ENCODE results near the gene CRTAP.
"Not testable (repeated sequence)": the region's sequence is repeated elsewhere in the genome, so short reads cannot be mapped to it uniquely, and the experiment has no call there.

Gene CRTAP

DNA sequence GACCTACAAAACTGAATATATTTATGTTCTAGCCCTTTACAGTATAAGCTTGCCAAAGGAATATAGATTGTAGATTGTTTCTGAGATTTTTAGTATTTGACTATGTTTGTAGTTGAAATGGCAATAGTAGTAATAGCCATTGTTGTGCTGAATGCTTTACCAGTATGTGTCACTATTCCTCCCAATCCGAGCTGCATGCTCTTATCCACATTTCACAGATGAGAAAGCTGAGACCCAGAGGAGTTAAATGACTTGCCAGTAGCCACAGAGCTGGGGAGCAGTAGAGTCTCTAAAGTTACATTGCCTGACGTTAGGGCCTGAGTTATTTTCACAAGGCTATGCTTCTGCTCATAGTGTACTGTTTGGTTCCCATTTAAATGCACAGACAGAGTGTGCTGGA lies 13.6 kb upstream of the CRTAP start:
- no peak for DNase-seq

DNA sequence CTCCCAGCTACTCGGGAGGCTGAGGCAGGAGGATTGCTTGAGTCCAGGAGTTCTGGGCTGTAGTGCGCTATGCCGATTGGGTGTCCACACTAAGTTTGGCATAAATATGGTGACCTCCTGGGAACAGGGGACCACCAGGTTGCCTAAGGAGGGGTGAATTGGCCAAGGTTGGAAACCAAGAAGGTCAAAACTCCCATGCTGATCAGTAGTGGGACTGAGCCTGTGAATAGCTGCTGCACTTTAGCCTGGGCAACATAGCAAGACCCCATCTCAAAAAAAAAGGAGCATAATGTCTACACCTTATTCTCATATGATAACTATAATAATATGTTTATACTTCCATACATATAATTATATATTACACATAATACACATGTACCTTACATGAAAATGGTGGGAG lies 10.8 kb upstream of the CRTAP start:
- DNase-seq = no peak

DNA sequence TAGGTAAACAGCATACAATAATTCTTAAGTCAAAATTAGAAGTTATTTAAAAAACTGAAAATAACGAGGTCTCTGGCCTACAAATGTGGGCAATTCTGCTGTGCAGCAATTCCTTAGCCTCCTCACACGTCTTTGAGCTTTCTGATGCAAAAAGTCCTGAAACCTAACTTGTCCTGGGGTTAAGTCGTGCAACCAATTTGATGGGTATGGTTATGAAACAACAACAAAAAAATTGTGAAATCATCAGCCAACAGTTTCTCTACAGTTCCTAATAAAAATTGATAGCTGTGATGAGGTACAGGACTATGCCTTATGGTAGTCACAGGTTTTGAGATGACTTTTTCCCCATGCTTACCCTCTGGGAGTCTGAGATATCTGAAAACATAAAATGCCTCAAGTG lies 10.3 kb upstream of the CRTAP start:
- no peak for DNase-seq

DNA sequence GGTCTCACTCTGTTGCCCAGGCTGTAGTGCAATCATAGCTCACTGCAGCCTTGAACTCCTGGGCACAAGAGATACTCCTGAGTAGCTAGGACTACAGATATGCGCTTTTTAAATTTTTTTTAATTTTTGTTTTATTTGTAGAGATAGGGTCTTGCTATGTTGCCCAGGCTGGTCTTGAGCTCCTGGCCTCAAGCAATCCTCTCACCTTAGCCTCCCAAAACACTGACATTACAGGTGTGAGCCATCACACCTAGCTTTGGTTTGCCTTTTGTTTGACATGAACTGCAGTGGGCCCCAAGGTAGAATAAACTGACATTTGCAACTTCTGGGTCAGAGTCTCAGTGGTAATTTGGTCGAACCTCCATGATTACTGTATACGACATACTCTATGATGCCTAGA lies 9.0 kb upstream of the CRTAP start:
- DNase-seq = no peak

DNA sequence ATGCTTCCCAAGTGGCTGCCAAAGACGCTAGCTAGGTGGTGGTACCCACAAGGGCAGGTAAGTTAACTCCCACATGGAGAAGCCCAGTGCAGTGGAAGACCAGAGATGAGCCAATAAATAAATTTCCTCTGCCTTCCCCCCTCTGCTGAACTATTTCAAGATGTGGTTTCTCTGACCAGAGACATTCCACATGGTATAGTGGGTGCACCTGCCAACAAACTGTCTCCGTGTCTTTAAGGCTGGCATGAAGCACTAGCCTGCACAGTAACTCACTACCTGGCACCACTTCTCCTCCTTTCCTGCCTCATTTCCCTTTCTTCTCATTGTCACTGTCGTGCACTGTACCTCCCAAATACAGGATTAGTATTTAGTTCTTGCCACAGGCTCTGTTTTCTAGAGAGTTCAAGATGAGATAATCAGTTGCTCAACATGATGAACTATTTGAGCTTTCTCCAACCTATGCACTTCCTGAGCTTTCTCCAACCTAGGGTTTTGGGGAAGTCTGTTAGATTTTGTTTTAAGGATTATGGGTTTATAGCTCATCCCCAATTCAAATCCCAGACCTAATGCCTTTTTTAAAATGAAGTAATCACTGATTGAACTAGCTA lies 8.4 kb upstream of the CRTAP start:
- DNase-seq = no peak

DNA sequence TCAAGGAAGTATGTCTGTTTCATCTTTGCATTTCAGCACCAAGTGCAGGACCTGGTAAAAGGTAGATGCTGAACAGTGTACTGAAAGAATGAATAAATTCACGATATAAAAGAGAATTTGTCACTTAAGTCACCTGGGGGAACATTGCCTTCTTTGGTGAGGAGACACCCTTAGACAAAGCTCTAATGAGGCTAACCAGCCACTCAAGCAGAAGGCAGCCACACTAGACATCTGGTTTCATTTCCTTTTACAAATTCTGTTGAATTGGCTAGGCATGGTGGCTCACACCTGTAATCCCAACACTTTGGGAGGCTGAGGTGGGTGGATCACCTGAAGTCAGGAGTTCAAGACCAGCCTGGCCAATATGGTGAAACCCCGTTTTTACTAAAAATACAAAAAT lies 7.0 kb upstream of the CRTAP start:
- peak in 1 of 2 donors; percentile 23 for DNase-seq

DNA sequence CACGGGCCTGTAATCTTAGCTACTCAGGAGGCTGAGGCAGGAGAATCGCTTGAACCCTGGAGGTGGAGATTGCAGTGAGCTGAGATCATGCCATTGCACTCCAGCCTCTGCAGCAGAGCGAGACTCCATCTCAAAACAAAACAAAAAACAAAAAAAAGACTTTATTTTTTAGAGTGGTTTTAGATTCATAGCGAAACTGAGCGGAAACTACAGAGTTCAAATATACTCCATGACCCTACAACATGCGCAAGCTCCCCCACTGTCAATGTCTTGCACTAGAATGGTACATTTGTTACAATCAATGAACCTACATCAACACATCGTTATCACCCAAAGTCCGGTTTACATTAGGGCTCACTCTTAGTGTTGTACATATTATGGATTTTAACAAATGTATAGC lies 2.2 kb upstream of the CRTAP start:
- DNase-seq = no peak

DNA sequence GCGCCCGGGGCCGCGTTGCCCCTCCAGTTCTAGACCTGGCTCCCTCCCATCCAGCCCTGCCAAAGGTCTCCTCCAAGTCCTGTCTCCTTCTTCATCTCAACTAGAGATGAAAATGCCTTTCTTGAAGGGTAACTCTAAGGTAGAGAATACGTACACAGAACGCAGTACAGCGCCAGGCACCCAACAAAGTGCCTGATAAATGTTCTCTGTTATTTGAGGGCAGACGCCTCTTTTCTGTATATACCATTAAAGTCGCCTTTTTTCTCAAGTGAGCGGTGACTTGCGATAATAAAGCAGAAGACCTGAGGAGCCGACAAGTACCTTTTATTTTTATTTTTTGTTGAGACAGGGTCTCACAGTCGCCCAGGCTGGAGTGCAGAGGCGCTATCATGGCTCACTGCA lies 809 bp downstream of the CRTAP start:
- no peak for DNase-seq

DNA sequence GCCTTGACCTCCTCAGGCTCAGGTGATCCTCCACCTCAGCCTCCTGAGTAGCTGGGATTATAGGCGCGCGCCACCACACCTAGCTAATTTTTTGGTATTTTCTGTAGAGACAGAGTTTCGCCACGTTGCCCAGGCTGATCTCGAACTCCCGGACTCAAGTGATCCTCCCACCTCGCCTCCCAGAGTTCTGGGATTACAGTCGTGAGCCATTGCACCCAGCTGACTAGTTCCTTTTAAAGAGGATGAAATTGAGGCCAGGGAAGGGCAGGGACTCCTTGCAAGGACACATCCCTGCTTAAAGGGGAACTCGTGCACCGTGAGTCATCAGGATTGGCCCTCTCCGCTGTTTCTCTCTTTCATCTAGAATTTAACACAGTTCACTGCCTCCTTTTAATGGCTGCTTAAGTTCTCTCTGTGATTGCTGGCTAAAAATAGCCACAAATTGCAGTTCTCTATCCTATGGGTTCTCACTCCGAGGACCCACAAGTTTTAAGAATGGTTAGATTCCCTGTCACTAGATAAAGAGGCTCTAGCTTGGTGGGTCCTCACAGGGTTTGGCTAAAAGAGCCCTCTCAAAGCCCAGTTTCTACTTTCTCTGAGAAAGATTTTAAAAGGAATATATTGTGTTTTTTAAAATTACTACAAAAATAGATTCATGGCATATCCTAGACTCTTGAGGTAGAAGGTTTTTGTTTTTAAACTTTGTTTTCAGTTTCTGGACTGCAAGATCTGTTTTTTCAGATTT lies 1.4 kb downstream of the CRTAP start:
- DNase-seq = peak in 1 of 2 donors; percentile 70

DNA sequence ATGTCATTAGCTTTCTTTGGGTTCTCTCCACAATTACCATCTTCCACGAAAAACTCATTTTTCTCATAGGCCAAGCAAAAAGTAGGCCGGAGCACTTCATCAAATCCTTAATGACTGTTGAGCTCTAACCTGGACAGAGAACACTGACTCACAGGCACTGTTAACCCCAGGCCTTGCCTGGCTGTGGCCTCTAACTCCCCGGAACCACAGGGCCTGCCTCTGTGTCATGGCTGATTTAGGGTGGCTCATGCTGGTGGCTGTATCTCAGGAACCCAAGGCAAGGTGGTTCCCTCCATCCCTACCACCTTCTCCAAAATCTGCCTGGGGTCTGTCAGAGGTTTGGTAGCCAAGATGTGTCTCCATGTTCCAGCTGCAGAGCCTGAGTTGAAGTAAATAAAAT lies 3.6 kb downstream of the CRTAP start:
- DNase-seq = no peak

DNA sequence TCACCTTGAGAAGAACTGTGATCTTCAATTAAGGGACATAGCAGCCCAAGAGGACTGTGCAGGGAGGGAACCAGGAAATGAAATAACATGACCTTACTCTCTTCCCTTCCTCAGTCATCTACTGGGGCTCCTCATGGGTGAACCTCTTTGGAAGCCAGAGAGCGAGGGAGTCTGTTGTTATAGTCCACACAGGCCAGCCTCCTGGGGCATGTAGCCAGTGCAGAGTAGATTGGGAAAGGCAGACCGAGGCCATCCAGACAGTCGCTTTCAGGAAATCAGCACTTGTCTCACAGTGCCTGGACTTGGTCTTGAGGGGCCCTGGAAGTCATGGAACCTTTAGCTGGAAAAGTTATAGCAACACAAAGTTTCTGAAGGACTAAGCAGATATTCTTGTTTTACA lies 6.1 kb downstream of the CRTAP start:
- no peak for DNase-seq

DNA sequence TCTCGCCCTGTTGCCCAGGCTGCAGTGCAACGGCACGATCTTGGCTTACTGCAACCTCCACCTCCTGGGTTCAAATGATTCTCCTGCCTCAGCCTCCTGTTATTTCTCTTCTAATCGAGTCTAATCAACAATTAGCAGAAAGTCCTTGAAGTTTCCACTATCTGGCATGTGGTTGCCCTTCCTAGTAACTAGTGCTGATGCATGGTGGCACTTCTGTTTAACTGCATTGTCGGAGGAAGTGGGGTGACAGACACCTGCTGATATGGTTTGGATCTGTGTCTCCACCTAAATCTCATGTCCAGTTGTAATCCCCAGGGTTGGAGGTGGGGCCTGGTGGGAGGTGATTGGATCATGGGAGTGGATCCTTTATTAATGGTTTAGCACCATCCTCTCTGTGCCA lies 9.2 kb downstream of the CRTAP start:
- no peak for DNase-seq

DNA sequence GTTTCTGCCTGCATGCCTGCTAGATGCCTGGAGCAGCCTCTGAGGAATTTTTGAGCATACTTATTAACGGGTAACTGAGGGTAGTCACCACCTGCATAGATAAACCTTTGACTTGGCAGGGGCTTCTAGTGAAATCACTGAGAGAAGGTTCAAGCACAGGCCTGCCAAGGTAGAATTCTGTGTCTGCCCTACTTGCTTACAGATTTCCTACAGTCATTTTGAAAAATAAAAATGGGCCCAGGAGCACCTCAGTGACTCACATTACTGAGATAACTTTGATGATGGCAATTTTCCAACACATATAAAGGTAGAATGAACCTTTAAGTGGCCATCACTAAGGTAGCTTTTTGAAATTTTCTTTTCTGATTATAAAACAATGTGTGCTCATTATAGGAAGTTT lies 10.8 kb downstream of the CRTAP start:
- no peak for DNase-seq

DNA sequence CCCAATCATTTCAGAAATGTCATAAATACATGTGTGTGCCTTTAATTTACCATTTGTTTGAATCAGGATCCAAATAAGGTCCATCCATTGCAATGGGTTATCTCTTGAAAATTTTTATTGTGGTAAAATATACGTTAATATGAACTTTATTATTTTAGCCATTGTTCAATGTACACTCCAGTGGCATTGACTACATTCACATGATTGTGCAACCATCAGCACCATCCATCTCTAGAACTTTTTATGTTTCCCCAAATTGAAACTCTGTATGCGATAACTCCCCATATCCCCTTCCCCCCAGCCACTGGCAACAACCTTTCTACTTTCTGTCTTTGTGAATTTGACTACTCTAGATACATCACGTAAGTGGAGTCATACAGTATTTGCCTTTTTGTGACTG lies 12.0 kb downstream of the CRTAP start:
- DNase-seq = no peak

DNA sequence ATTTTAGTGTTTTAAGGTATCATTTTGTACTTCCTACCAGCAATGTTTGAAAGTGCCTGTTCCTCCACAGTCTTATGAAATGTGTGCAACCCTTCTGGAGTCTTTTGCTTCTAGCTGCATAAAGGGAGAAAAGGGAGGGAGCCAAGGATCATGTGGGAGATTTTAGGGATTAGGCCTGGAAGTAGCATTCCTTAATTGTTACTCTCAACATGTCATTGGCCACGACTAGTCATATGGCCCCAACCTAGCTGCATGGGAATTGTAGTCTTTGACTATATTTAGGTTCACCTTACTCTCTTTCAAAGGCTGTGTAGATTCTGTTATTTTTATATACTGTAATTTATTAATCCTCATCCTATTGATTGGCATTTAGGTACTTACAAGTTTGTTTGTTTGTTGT lies 14.9 kb downstream of the CRTAP start:
- DNase-seq = no peak

DNA sequence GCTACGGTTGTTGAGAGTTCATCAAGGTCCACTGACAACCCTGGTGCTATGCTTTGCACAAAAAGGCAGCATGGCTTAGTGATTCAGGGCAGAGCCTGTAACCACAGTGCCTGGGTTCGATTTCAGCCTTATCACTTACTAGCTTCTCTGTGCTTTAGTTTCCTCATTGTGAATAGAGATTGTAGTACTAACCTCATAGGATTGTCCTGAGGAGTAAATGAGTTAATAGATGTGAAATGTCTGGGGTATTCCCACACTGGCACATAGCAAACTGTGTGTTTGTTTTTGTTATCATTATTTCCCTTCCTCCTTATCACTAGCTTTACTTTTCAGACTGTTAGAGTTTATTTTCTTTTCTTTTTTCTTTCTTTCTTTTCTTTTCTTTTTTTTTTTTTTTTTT lies 16.3 kb downstream of the CRTAP start:
- no peak for DNase-seq

DNA sequence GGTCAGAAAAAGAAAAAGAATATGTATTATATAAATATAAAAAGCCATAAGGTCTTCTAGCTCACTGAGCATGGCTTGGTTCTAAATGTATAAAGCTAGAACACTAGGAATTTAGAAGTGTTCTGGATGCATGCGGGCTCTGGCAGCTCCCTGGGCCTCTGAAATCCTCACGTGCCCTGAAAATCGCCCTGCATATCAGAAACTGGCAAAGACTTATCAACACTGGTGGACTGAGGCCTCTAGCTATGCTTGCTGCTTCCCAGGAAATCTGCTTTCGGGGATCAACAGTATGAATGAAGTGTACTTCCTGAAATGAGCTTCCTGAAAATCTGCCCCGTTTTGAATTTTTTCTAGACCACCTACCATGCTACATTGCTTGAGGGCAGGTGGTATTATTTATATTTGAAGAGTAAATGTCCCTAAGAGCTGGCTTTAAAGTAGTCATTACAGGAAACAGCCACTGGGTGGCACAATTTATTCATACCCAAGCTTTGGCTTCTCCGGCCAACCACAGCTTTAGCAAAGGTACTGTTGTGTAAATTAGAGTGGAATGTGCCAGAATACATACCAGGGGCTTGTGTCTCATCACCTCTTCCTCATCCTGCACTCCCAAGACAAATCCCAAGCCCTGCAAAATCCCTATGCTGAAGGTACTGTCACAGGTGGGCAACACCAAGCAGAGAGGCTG lies 17.7 kb downstream of the CRTAP start:
- peak; percentile 33 to 52 for DNase-seq

DNA sequence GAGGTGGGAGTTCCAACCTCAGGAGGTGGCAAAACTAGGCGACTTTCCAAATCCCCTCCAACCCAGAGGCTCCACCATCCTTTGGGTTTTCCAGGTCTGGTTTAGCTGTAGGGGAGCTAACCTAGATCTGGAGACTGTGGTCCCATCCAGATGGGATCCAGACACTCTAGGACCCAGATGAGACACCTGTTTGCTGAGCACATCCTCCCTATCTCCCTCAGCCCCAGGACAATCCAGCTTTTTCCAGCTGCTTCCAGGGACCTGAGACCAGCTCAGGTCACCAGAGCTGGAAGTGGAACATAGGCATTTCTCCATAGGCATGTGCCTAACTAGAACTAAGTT lies 18.2 kb downstream of the CRTAP start:
- DNase-seq = no peak

DNA sequence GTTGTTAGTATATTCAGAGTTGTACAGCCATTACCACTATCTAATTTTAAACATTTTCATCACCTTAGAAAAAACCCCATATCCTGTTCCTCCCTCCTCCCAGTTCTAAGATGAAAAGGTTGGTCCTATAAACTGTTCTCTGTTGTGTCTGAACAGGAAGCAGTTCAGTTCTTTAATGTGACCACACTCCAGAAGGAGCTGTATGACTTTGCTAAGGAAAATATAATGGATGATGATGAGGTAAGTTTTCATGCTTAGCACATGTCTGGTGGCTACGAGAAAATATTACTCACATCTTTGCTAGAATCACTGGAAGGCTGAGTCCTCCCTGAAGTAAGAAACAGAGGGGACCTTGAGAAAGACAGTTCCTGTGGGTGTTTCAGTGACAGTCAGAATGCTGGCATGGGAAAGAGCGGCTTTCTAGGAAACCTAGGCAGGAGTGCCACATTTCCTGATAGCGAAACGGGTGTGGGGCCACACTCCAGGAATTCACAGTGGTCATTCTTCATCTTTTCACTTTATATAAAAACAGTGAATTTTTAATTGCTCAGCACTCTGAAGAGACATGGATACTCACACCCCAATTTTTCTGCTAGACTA lies 20.3 kb downstream of the CRTAP start:
- DNase-seq = no peak

DNA sequence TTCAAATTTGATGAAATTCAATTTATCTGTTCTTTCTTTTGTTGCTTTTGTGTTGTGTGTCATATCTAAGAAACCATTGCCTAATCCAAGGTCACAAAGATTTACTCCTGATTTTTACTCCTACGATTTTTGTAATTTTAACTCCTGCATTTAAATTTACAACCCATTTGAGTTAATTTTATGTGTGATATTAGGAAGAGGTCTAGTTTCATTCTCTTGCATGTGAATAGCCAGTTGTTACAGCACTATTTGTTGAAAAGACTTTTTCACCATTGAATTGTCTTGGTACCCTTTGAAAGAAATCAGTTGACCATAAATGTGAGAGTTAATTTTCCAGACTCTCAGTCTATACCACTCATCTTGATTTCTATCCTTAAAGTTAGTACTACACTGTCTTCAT lies 23.9 kb downstream of the CRTAP start:
- DNase-seq = no peak

DNA sequence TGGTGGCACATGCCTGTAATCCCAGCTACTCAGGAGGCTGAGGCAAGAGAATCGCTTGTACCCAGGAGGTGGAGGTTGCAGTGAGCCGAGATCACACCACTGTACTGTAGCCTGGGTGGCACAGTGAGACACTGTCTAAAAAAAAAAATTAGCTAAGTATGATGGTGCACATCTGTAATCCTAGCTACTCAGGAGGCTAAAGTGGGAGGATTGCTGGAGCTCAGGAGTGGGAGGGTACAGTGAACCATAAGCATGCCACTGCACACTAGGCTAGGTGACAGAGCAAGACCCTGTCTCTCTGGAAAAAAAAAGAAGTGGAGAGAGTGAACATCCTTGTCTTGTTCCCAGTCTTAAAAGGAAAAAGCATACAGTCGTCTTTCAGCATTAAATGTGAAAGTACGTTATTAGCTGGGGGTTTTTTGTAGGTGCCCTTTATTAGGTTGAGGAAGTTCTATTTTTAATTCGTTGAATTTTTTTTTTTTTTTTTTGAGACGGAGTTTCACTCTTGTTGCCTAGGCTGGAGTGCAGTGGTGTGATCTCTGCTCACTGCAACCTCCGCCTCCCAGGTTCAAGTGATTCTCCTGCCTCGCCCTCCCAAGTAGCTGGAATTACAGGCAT lies 25.3 kb downstream of the CRTAP start:
- DNase-seq = not testable (repeated sequence)

DNA sequence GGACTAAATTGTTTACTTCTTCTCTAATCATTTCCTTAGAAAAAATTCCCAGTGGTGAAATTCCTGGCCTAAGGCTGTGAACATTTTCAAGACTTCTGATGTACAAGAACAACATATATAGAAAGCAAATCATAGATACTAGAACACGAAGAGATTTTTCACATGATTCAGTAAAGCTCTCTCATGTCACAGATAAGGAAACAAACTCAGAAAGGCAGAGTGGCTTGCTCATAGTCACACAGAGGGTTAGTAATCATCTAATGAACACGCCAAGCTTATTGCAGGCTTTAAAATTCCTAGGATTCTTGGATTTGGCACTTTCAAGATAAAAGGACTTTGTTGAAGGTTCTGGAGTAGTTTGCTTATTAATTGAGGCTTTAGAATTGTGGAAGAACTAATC lies 26.2 kb downstream of the CRTAP start:
- no peak for DNase-seq

DNA sequence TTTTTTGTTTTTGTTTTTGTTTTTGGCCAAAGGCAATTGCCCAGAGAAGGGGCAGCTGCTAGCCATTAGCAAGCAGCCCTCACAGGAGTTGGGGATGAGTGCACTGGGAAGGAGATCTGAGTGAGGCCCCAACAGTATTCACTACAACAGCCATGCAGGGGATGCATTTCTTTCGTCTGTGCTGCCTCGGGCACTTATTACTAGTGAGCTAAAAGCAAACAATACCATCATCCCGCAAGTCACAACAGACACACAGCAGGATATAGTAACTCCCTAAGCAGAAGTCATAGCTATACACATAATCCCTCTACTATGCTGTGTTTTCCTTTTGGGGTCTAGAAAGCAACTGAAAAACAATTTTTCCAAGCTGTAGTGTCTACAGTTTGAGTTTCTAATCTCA lies 27.2 kb downstream of the CRTAP start:
- no peak for DNase-seq

DNA sequence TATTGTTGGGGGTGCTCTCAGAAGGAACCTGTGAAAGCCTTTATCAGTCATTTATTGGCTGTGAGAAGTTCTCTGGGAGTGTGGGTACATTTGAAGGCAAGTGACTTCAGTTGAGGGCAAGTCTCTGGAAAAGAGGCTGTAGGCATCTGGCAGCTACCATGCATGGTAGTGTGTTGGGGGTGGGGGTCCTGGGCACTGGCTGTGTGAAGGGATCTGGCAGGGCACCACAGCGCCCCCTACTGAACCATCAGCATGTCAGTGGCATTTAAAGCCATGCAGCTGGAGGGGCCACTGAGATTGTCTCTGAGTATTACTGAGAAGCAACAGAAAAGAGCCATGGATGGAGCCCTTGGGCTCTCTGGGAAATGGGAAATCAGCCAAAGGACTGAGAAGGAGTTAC lies 30.6 kb downstream of the CRTAP start:
- peak in 1 of 2 donors; percentile 24 for DNase-seq
